Measurements from ENCODE around the gene NEUROD1. TPM values are rescaled to one million over a fixed set of nuclear protein-coding genes. Genes with fewer than 3 reads are reported as not detected.

The NEUROD1 gene
- total RNA-seq, 6 donors from 2014 or later, result not detected

DNA sequence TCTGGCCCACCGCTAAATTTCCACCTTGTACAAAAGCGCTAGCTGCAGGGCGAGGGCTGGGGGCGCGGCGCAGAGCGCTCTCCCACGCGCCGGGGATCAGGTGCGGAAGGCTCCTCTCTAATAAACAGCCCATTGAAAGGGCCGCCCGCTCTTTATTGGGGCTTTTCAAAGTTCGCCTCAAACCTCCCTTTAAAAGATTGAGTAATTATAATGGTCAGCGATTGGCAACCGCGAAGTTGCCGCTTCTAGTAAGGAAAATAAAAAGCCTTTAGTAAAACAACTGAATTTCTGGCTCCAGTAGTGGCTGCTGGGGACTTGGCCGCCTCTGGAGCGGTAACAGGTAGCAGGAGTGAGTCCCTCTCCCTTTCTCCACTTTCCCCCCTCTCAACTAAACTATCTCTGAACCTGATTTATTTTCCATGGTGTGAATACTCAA, 755 bp downstream of the NEUROD1 start:
- peaks cover 0 to 68% (median 43%) of the 10 kb centered on the region in 4 donors for H3K27me3 ChIP-seq
- TF ChIP-seq CTCF (IDR thresholded peaks at IDR 0.05) (no peak), POLR2AphosphoS5 (IDR thresholded peaks at IDR 0.05) (no peak), EP300 (IDR thresholded peaks at IDR 0.05) (no peak), POLR2A (IDR thresholded peaks at IDR 0.05) (no peak)
- peaks cover 14 to 45% (median 23%) of the 10 kb centered on the region in 4 donors for H3K4me1 ChIP-seq
- WGBS, 2 donors, result 5 to 9% methylated on average over 20 of the region's 20 CpGs
- H3K36me3 ChIP-seq, result no peaks in the 10 kb centered on the region
- peak in 1 of 2 donors; percentile 70 for DNase-seq
- H3K4me3 ChIP-seq, result no peak overlapping the region
- H3K9me3 ChIP-seq, result no peaks in the 10 kb centered on the region
- no peak overlapping the region for H3K27ac ChIP-seq
- no peak for ATAC-seq (ENCODE audit: low FRiP score in 2 of 2)

- ATAC-seq (ENCODE audit: low FRiP score in 2 of 2) (no peak), DNase-seq (no peak)
- Histone ChIP-seq H3K36me3 (no peaks in the 10 kb centered on the region), H3K27ac (no peak overlapping the region), H3K4me1 (peaks cover 12 to 40% (median 20%) of the 10 kb centered on the region in 4 donors), H3K4me3 (no peak overlapping the region), H3K9me3 (no peaks in the 10 kb centered on the region), H3K27me3 (peaks cover 0 to 62% (median 40%) of the 10 kb centered on the region in 4 donors)
- TF ChIP-seq EP300 (IDR thresholded peaks at IDR 0.05), result no peak
- no peak for TF ChIP-seq POLR2AphosphoS5 (IDR thresholded peaks at IDR 0.05)
- TF ChIP-seq CTCF (IDR thresholded peaks at IDR 0.05), result no peak
- TF ChIP-seq POLR2A (IDR thresholded peaks at IDR 0.05), result no peak
- 18 to 23% methylated on average over 18 of the region's 18 CpGs for WGBS, 2 donors
Measured at GRCh38 chr2:181678861-181679543, 1.3 kb downstream of the NEUROD1 start.

GRCh38 chr2:181677912-181678586, 2.3 kb downstream of the NEUROD1 start:
- TF ChIP-seq CTCF (IDR thresholded peaks at IDR 0.05), result no peak
- TF ChIP-seq EP300 (IDR thresholded peaks at IDR 0.05), result no peak
- no peak for TF ChIP-seq POLR2A (IDR thresholded peaks at IDR 0.05)
- TF ChIP-seq POLR2AphosphoS5 (IDR thresholded peaks at IDR 0.05), result no peak
- peak; percentile 40 to 62 for DNase-seq
- Histone ChIP-seq H3K4me1 (peaks cover 4 to 30% (median 11%) of the 10 kb centered on the region in 4 donors), H3K36me3 (no peaks in the 10 kb centered on the region), H3K27ac (no peak overlapping the region), H3K27me3 (peaks cover 0 to 52% (median 36%) of the 10 kb centered on the region in 4 donors), H3K4me3 (no peak overlapping the region), H3K9me3 (no peaks in the 10 kb centered on the region)
- WGBS, 2 donors, result 14 to 15% methylated on average over 31 to 38 of the region's 41 CpGs
- peak; percentile 82 to 84 for ATAC-seq (ENCODE audit: low FRiP score in 2 of 2)

- no peak for ATAC-seq (ENCODE audit: low FRiP score in 2 of 2)
- peaks cover 0 to 25% (median 12%) of the 10 kb centered on the region in 4 donors for H3K27me3 ChIP-seq
Measured at GRCh38 chr2:181675254-181675653, 5.1 kb downstream of the NEUROD1 start.

More at GRCh38 chr2:181675254-181675653, 5.1 kb downstream of the NEUROD1 start:
- no peak for TF ChIP-seq POLR2A (IDR thresholded peaks at IDR 0.05)
- TF ChIP-seq POLR2AphosphoS5 (IDR thresholded peaks at IDR 0.05), result no peak
- TF ChIP-seq EP300 (IDR thresholded peaks at IDR 0.05), result no peak
- no peak for TF ChIP-seq CTCF (IDR thresholded peaks at IDR 0.05)
- no peak for DNase-seq
- WGBS, 2 donors, result 34 to 38% methylated on average over 4 of the region's 4 CpGs
- no peak overlapping the region for H3K27ac ChIP-seq
- no peaks in the 10 kb centered on the region for H3K36me3 ChIP-seq
- H3K9me3 ChIP-seq, result no peaks in the 10 kb centered on the region
- H3K4me3 ChIP-seq, result no peak overlapping the region
- peaks cover 0 to 5% (median under 1%) of the 10 kb centered on the region in 4 donors for H3K4me1 ChIP-seq
